Stimulated activated naive CD8-positive, alpha-beta T cell treated with anti-CD3 and anti-CD28 coated beads, Interleukin-15, Interleukin-2, amounts not matched to agents 100 U/mL and 50 U/mL, for 24 hours (primary cell): Measurements from ENCODE around the gene PPP2R3B.
"Not testable (repeated sequence)": the region's sequence is repeated elsewhere in the genome, so short reads cannot be mapped to it uniquely, and the experiment has no call there.

Source experiments
- ATAC-seq: fragments of 150-1000 bp; cut with Tn5 transposase; one replicate; pipeline ENCODE4 v1.10.0; 2021
- DNase-seq: peaks from one replicate; pipeline ENCODE4 v3.0.0; 2021

Gene PPP2R3B

DNA sequence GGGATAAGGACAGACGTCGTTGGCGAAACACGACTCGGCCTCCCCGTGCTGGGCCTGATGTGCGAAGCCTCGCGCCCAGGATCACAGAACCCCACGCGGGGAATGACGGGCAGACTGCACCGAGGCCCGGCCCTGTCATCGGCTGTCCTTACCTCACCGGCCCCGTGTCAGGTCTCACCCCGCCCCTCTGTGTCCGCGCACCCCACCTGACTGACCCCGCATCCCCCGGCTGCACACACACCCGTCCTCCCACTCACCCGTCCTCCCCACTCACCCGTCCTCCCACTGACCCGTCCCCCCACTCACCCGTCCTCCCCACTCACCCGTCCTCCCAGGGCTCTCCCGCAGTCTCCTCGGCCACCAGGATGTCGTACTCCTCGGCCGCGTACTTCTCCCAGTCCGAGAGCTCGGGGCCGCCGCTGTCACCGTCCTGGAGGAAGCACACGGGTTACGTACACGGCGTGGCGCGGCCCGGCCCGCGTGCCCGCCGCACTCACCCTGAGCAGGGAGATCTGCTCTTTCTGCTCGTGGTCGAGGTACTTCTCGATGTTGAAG is 48.3 kb downstream of the PPP2R3B start:
- no peak for ATAC-seq
- no peak for DNase-seq

DNA sequence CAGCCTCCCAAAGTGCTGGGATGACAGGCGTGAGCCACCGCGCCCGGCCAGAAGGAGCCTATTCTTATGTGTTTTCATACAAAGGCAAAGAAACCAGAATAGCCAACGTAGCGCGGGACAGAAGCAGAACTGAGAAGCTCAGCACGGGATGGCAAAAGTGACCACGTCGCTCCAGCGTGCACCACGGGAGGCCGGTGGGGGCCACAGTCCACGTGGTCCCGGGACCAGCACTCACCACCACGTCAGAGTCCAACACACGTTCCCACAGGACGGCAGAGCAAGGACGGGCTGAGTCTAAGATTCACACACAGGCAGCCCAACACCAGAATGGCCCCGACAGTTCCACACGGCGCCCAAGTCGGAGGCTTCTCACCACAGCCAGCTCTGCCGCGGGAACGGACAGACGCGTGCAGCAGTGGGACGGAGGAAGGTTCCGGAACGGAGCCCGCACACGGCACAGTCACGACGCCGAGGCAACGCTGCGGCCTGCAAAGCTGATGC is 49.3 kb downstream of the PPP2R3B start:
- DNase-seq (no peak), ATAC-seq (no peak)

GRCh38 chrX:336227-336626 is 50.5 kb downstream of the PPP2R3B start:
- DNase-seq (no peak), ATAC-seq (no peak)

- no peak for DNase-seq
- ATAC-seq, result no peak
Measured at GRCh38 chrX:335758-336155, 51.0 kb downstream of the PPP2R3B start.

GRCh38 chrX:334971-335757 is 51.5 kb downstream of the PPP2R3B start:
- no peak for DNase-seq
- no peak for ATAC-seq

DNA sequence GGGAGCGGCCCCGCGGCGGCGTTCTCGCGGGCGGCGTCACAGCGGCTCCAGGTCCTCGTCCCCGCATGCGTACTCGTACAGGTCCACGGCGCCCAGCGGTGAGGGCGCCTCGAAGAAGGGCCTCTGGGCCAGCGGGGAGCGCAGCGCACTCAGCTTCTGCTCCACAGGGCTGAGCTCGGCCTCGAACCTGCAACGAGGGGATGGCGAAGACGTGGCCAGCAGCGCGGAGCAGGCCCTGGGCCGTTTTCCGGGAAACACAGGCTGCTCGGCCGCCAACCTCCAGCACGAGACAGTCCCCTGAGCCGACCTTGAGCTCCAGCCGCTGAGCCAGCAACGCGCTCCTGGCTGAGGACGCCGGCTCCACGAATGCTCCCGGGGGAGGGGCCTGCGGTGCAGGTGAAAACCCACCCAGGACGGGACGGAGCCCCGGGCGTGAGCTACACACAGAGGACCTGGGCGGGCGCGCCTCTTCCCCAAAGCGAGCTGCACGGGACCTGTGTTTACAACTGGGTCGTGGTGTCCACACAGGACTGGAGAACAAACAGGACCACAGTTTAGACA is 52.3 kb downstream of the PPP2R3B start:
- no peak for DNase-seq
- no peak for ATAC-seq

GRCh38 chrX:333611-334311 is 52.9 kb downstream of the PPP2R3B start:
- no peak for DNase-seq
- ATAC-seq, result no peak

DNA sequence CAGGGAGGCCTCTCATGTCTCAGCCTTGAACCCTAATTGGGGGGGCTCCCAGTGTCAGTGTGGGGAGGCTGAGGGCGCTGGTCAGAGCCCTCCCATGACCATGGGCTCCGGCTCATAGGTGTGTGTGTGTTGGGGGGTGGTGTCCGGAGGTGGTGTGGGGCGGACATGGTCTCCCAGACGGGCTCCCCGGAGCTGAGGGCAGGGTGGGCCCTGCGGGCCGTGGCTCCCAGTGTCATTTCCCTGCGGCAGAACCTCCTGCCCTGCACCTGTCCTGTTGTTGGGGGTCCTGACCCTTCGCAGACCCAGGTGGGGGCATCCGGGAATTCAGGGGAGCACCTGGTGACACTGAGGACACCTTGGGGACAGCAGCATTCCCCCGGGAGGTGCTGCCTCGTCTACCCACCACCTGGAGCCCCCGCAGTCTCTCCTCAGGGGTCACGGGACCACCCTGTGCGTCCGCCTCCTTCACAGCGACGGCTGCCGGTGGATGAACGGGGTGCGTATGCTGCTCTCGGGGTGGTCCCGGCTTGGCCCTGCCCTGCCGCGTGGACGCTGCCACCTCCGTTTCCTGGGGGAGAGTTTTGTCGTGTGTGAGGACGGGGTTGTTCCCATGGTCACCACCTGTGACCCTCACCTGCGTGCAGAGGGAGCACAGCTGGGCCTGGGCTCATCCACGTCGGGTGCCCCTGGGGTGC is 53.6 kb downstream of the PPP2R3B start:
- ATAC-seq (no peak), DNase-seq (no peak)

DNA sequence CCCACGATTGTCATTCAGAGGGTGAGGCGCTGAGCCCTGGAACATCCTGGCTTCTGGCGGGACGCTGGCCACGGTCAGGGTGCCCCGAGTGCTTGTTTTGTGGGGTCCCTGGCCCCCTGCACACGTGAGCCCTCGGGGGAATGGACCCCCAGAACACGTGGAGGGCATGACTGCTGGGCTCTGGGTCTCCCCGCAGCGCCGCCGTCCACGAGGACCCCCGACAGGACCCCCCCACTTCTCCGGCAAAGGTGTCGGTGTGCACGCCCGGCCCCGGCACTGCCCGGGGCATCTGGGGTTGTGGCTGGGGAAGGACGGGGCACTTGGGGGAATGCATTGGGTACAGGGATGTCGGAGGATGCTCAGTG is 54.2 kb downstream of the PPP2R3B start:
- no peak for ATAC-seq
- no peak for DNase-seq

- DNase-seq (no peak), ATAC-seq (no peak)
Measured at GRCh38 chrX:331825-332495, 54.7 kb downstream of the PPP2R3B start.

- ATAC-seq (peak; percentile 51), DNase-seq (peak; percentile 34)
Measured at GRCh38 chrX:331151-331824, 55.4 kb downstream of the PPP2R3B start.

GRCh38 chrX:330726-331150 is 56.0 kb downstream of the PPP2R3B start:
- DNase-seq, result no peak
- ATAC-seq, result no peak

GRCh38 chrX:330141-330725 is 56.5 kb downstream of the PPP2R3B start:
- not testable (repeated sequence) for ATAC-seq, DNase-seq

GRCh38 chrX:329291-329910 is 57.3 kb downstream of the PPP2R3B start:
- DNase-seq, result no peak
- ATAC-seq, result no peak

- ATAC-seq, result no peak
- DNase-seq, result no peak
Measured at GRCh38 chrX:327660-328126, 59.0 kb downstream of the PPP2R3B start.

- ATAC-seq, DNase-seq: not testable (repeated sequence)
Measured at GRCh38 chrX:324664-325063, 62.0 kb downstream of the PPP2R3B start.

DNA sequence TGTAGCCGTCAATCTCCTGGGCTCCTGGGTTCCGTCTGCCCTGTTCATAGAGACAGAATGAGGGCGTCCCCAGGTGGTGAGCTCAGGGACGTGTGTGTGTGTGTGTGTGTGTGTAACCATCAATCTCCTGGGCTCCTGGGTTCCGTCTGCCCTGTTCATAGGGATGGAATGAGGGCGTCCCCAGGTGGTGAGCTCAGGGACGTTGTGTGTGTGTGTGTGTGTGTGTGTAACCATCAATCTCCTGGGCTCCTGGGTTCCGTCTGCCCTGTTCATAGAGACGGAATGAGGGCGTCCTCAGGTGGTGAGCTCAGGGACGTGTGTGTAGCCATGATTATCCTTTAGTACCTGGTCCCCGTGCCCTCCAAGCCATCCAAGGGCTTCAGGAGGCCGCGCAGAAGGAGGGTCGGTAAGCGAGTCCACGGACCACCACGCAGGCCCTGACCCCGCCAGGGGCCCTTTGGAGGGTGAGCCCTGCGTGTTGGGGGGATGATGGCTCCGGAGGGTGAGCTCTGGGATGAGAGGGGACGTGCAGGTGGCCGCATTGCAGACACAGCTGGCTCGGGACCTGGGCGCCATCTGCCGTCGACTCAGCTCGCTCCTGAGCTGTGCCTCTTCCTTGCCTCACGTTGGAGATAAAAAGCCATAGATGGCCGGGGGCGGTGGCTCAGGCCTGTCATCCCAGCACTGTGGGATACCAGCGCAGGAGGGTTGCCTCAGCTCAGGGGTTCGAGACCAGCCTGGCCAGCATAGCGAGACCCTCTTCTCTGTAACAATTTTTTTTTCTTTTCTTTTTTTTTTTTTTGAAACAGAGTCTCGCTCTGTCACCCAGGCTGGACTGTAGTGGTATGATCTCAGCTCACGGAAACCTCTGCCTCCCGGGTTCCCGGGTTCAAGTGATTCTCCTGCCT is 62.7 kb downstream of the PPP2R3B start:
- ATAC-seq (peak; percentile 47), DNase-seq (peak; percentile 60)

GRCh38 chrX:320126-320783 is 66.5 kb downstream of the PPP2R3B start:
- ATAC-seq, result no peak

More at GRCh38 chrX:320126-320783, 66.5 kb downstream of the PPP2R3B start:
- DNase-seq, result no peak
